Lung (tissue), 12 donors: ENCODE results near the gene PRICKLE1. TPM values are rescaled to one million over a fixed set of nuclear protein-coding genes. Genes with fewer than 3 reads are reported as not detected.

Experiments
- ATAC-seq: fragments of 200-7000 bp; cut with Tn5 transposase; one replicate; pipeline ENCODE4 v1.9.1; 2020; ENCODE audit warnings: moderate number of reproducible peaks; ENCODE audit not compliant: insufficient read depth, low FRiP score
- DNase-seq, 3 donors: peaks; one replicate each; pipeline ENCODE4 v3.0.0-alpha.2; 2013 to 2017
- H3K27ac ChIP-seq, 2 donors: one replicate each; pipeline ENCODE4 v1.5.1; 2013; ENCODE audit warnings: mild to moderate bottlenecking in 2 of 2, moderate library complexity in 2 of 2, control low read depth in 1 of 2, inconsistent platforms in 1 of 2, low read depth in 1 of 2, low read length in 1 of 2
- H3K27me3 ChIP-seq, 3 donors: one replicate each; pipeline ENCODE4 v1.5.1; 2013; ENCODE audit warnings: low read length in 2 of 3; ENCODE audit not compliant: control insufficient read depth in 3 of 3, insufficient read depth in 3 of 3
- H3K36me3 ChIP-seq, 4 donors: one replicate each; pipeline ENCODE4 v1.5.1; 2013; ENCODE audit warnings: low read length in 4 of 4, mild to moderate bottlenecking in 1 of 4, moderate library complexity in 1 of 4; ENCODE audit not compliant: control insufficient read depth in 4 of 4, insufficient read depth in 4 of 4
- H3K4me1 ChIP-seq, 5 donors: one replicate each; pipeline ENCODE4 v1.5.1; 2013; ENCODE audit warnings: low read length in 5 of 5, mild to moderate bottlenecking in 2 of 5, moderate library complexity in 1 of 5; ENCODE audit not compliant: control insufficient read depth in 5 of 5, insufficient read depth in 5 of 5
- H3K4me3 ChIP-seq: one replicate; pipeline ENCODE4 v1.5.1; 2013; ENCODE audit warnings: mild to moderate bottlenecking, control low read depth, moderate library complexity
- H3K9ac ChIP-seq, 2 donors: one replicate each; pipeline ENCODE4 v1.5.1; 2013; ENCODE audit warnings: low read length in 2 of 2, control low read depth in 1 of 2; ENCODE audit not compliant: insufficient read depth in 1 of 2
- H3K9me3 ChIP-seq, 4 donors: one replicate each; pipeline ENCODE4 v1.5.1; 2013; ENCODE audit warnings: low read length in 3 of 4, mild to moderate bottlenecking in 1 of 4, moderate library complexity in 1 of 4; ENCODE audit not compliant: control insufficient read depth in 4 of 4, insufficient read depth in 3 of 4
- CTCF ChIP-seq: IDR thresholded peaks from 2 replicates; pipeline ENCODE4 v1.5.1; 2012; ENCODE audit warnings: mild to moderate bottlenecking; ENCODE audit errors: control extremely low read depth, extremely low read depth
- WGBS, 2 donors: extraction: QIAGEN DNeasy Blood & Tissue Kit; methylation state at CpG; one replicate each; pipeline ENCODE4 v1.1.7; 2013; 5-methylcytosine and 5-hydroxymethylcytosine counted together
- polyA plus RNA-seq, 2 donors: library from polyadenylated mRNA; stranded (reverse); fragments of 200-250 nt; gene quantifications; one replicate each; pipeline ENCODE4 v1.2.1, GENCODE V29; 2013
- total RNA-seq, 2 donors: library from RNA; depleted of rRNA in 1 of 2; stranded (reverse); fragments of >200 nt in 1 of 2; gene quantifications; one replicate each; pipeline ENCODE4 v1.2.1, GENCODE V29; 2014 to 2021
- donor health status: control.
- donor health status: control.
- donor health status: Bipolar disorder and iron deficiency.
- donor health status: healthy.
- donor health status: DM: yes; HTN: yes; CAD: no.

The PRICKLE1 gene
- total and polyA plus RNA-seq, 4 donors, result 2.1 to 60.1 (median 7.8) TPM

GRCh38 chr12:42428850-42429249 is 160.7 kb downstream of the PRICKLE1 start:
- WGBS, 2 donors, result 66 to 71% methylated on average over 2 of the region's 2 CpGs
- DNase-seq (no peak), ATAC-seq (no peak)
- TF ChIP-seq CTCF, result no peak
- Histone ChIP-seq H3K4me3 (no peak overlapping the region), H3K4me1 (peaks cover 0 to 5% (median 0%) of the 10 kb centered on the region in 5 donors), H3K27ac (no peak overlapping the region), H3K9me3 (no peaks in the 10 kb centered on the region), H3K27me3 (no peaks in the 10 kb centered on the region), H3K9ac (no peak overlapping the region), H3K36me3 (peaks cover 0 to 8% (median under 1%) of the 10 kb centered on the region in 4 donors)

DNA sequence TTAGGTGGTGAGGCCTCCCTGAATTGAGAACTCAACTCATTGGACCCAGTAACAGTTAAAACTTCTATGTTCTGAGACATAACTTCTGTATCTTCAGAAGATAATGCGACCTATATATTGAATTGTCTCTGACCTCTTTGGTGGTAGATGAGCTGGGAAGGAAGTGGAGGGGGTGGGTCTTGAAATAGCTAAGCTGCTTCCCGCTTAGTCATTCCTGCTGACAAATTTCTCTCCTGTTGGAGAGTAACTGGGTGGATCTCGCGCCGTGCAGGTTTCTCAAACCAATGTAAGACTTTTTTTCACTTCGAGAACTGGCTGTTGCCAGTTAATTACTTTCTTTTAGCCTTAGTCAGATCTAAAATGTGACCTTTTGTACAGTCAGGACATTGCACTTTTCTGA is 162.8 kb downstream of the PRICKLE1 start:
- Histone ChIP-seq H3K27me3 (no peaks in the 10 kb centered on the region), H3K27ac (no peak overlapping the region), H3K4me1 (peaks cover 0 to 5% (median 0%) of the 10 kb centered on the region in 5 donors), H3K4me3 (no peak overlapping the region), H3K9me3 (no peaks in the 10 kb centered on the region), H3K36me3 (peaks cover 0 to 5% (median 0%) of the 10 kb centered on the region in 4 donors), H3K9ac (no peak overlapping the region)
- ATAC-seq (no peak), DNase-seq (no peak)
- TF ChIP-seq CTCF, result no peak
- 74 to 78% methylated on average over 6 of the region's 6 CpGs for WGBS, 2 donors

DNA sequence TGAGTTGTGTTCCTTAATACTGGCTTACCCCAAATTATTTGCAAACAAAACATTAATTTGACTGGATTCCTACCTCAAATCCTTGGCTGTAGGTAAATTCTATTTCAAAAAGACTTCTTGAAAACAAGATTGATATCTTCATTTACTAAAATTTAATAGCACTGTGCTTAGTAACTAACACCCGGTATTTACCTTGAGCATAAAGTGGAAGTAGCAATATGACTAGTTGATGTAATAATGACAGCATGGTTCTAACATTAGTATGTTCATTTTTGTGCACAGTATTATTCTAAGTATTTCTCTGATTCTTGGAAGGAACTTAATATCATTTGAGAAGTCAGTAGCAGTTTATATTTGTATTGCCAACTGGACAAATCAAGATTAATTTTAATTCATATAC is 166.8 kb downstream of the PRICKLE1 start:
- DNase-seq (no peak), ATAC-seq (no peak)
- Histone ChIP-seq H3K4me1 (peaks cover 0 to 7% (median 0%) of the 10 kb centered on the region in 5 donors), H3K9me3 (no peaks in the 10 kb centered on the region), H3K27ac (no peak overlapping the region), H3K4me3 (no peak overlapping the region), H3K9ac (no peak overlapping the region), H3K36me3 (no peaks in the 10 kb centered on the region), H3K27me3 (no peaks in the 10 kb centered on the region)
- TF ChIP-seq CTCF, result no peak
- WGBS, 2 donors, result 83 to 87% methylated on average over 1 of the region's 1 CpG
